GM18502 (cell line): ENCODE results near the gene LINC00237.
A peak's percentile ranks its signal among the peaks of the same experiment; 100 is the strongest.

Experiments
- ATAC-seq: cut with Tn5 transposase; IDR thresholded peaks from one replicate; pipeline ENCODE4 v1.9.1; 2021; ENCODE audit warnings: mild to moderate bottlenecking; ENCODE audit not compliant: unreplicated experiment, poor library complexity

The LINC00237 gene

DNA sequence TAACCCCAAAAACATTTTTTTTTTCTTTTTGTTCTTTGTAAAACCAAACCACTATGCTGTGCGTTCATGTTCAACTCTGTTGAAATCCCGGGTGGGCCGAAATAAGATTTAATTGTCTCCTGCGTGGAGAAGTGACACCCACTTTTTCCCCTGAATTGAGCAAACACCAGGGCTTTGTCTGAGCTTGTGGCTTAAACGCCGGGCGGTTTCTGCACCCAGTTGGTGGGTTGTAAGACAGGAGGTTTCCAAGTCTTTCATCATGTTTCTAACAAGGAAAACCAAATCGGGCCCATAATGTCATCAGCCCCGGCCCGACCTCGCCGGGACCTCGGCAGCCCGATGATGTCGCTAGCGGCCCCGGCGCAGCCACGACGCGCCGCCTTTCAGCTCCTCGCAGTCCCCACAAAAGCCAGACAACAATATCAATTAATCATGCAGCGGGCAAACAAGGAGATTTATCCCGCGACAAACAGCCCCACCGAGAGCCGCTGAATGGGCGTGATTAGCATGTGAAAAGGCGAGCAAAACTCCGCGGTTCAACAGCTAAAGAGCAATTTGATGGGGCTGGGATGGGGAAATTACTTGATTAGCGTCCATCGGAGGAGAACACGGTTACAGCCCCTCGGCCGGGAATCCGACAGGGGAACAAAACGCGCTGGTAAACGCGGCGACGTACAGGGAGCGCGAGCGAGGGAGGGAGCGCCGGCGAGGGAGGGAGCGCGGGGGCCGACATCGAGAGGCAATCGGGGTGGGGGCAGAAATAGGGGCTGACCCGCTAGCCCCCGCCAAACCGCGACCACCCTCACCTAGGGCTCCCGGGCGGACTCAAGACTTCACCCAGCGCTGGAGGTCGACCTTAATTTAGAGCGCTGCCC is 5.3 kb downstream of the LINC00237 start:
- ATAC-seq, result no peak

DNA sequence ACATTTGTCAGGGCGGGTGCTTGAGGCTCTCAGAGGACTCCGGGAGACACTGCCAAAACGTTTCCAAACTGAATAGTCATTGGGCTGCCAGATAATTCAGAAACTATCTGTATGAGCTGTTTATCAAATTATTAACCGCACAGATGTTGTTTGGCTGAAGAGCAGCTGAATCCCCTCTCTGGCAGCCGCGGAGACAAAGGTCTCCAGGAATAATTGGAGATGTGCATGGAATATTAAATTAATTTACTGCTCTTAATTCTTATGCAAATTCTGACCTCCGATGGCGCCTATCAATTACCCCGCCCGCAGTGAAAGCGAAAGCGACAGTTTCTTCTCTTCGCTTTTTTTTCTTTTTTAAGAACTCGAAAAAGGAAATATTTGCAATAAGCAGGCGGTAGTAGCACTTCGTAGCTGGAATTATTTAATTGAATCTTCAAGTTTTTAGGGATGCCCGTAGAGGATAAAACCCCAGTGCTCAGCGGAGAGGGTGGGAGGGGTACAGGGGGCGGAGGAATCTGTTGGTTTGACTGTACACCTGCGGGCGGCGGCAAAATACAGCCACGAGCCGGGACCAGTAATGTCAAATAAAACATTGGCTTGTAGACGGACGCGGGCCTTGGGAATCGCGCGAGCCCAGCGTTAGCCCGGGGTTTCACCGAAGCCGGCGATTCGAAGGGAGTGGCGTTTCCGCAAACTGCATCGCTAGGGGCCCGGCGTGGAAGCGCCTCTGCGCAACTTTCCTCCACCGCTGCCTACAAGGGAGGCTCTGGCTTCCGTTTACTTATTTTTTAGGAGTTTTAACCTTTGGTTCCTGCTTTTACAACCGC is 6.2 kb downstream of the LINC00237 start:
- peak; percentile 36 for ATAC-seq

DNA sequence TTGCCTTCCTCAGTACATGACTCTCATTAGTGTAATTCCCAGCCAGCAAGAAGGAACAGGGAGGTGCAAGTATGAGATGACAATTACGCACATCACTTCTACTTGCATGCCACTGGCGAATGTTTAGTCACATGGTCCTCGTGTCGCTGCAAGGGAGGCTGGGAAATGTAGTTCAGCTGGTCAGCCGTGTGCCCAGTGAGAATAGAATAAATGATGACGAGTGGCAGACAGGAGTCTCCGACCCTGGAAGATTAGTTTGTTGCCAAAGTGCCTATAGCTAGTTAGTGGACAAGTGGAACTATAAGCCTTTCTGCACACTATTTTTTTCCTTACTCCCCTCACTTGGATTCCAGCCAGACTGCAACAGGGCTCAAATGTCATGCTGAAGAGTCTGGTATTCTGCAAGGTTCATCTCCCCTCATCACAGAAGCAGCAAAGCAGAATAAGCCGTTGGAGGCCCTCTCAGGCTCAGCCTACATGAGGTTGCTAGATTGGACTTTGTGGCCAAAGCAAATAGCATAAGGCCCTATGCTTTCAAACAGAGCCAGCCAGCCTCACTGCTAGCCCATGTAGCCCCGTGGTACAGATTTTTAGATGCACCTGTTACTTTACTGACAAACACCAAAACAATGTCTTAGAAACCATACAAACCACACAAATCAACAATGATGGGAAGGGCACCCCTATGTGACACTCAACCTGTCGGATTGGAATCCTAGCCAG is 9.7 kb downstream of the LINC00237 start:
- peak; percentile 56 for ATAC-seq

DNA sequence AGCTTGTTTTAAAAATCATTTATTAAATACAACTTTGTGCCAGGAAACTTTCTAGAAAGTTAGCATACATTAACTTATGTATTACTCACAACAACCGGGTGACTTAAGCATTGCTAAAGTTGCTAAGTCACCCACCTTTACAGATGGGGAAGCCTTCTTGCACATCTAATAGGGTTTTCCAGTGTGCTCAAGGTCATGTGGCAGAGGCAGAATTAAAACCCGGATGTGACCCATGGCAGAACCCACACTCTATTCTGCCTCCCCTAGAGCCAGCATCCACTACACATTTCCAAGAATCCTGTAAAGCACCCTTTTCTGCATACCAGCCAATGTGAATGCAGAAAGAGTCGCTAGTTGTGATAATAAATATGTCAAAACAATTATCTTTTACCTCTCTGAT is 13.4 kb downstream of the LINC00237 start:
- ATAC-seq, result no peak

DNA sequence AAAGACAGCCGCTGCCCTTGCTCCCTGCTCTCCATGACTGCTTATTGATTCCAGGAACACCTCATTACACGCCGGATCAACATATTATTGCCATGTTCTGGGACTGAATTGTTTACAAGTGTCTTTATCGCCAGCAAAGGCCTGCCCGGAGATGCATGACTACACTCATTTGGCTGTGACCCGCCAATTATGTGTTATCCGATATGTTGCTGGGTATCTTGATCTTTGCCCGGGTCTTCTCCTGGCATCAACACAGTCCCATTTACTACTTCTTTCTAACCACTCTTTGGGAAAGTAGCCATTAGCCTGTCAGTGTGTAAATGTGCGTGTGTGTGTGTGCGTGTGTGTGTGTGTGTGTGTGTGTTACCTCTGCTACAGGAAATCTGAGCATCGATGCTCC is 15.4 kb downstream of the LINC00237 start:
- ATAC-seq, result no peak

DNA sequence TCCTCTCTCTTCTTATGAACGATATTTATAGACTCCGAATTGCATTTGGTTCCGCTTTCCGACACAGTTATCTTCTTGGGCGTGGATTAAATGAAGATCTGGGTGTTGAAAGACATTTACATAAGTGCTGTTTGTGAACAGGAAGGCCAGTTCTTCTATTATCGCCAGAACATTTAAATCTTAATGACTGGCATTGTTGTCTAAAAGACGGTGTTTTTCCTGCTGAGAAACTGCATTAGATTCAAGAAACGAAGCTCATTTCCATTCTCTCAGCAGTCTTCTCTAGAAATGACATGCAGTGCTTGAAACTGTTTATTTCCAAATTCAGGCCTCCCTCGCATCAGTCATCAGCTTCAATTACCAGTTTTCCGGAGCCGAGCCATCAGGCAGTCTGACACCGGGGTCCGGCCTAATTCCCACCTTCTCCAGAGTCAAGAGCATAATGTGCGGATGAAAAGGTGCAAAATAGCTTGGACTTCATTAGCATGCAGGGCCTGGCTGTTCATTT is 16.0 kb downstream of the LINC00237 start:
- ATAC-seq, result no peak

DNA sequence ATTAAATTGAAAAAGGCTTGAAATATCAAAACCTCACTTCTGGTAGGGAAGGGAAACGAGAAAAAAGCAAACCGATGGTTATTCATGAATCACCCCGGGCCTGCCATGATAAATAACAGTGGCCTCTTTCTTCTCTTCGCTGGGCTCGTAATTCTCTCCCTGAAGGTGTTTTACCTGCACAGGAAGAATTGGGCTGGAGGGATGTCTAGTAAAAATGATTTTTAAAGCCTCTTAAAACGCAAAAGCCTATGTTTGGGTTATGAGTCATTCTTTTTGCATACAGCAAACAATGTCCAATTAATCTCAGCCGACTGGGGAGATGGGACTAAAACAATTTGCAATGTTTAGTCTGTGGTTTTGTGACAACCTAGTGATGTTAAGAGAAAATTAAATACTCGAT is 16.8 kb downstream of the LINC00237 start:
- no peak for ATAC-seq

DNA sequence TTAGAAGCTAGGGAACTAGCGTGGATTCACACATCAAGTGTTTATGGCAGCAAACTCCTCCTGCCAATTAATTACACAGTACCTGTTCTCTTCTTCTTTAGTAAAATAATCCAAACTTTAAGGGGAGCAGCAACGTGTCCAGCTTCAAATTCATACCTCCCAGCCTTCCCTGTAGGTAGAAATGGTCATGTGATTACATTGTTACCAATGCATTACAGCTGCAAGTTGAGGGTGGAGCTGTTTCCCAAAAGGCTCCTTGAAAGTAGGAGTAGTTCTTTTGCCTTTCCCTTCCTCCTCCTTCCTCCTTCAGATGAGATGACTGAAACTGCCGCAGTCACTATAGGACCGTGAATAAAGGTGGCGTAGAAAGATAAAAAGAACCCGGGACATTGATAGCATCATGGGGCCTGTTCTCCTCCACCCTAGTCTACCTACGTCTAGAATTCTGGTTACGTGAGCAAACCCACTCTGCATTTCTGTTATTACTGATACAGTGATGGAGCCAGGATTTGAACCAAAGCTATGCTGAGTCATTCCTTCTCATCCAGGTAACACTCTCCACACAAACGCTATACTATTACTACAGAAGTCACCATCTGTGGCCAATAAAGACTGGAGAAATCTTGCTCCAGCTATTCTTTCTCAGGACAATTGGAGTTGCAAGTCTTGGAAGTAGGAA is 18.2 kb downstream of the LINC00237 start:
- ATAC-seq, result no peak

DNA sequence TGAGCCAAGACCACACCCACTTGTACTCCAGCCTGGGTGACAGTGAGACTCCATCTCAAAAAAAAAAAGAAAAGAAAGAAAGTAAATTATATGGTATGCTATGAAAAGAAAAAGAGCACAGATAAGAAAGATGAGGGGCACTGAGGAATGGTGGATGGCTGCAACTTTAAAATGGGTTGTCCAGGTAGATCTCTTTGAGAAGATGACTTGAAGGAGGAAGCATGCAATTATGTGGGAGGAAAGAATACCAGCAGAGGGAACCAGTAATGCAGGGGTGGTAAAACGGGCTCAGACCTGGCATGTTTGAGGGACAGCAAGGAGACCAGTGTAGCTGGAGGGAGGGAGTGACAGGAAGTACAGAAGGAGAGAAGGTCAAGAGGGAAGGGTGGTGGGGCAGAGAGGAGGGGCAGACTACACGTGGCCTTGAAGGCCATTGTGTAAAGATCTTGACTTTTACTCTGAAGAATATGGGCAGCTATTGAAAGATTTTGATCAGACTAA is 22.3 kb downstream of the LINC00237 start:
- no peak for ATAC-seq

DNA sequence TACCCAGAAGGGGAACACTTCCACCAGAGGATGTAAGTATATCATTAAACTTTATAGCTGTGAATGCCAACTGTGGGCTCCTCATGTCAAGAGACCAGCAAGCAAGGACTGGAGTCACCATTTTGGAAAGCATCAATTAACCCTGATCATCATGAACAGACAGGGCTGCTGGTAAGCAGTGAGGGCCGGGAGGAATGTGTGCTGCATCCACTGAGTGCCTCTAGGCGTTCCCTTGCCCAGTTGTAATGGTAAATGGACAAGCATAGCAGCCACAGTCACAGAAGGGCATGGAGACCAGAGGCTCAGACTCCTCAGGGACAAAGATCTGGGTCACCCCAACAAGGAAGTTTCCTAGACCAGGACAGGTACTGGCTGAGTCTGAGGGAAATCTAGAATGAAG is 23.6 kb downstream of the LINC00237 start:
- no peak for ATAC-seq

DNA sequence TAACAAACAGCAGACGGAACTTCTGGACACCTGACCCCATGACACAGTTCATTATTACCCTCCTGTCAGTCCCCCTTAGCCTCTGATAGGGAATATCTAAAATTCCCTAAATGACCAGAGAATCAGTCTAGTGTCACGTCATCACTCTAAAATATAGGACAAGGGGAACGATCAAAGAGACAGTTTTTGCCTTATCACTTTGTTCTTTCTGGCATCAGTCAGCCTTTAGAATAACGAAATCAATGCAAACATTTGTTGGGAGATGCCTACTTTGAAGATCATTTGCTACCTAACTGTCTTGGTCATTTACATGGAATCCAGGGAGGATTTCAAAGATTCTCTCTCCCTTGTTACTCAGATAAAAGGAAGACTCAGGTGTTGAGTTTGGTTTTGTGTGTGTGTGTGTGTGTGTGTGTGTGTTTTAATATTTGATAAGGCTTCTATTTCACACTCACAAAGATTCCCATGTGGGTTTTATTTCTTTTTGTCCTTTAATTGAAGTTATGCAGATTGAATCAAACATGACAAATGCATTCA is 28.3 kb downstream of the LINC00237 start:
- no peak for ATAC-seq

DNA sequence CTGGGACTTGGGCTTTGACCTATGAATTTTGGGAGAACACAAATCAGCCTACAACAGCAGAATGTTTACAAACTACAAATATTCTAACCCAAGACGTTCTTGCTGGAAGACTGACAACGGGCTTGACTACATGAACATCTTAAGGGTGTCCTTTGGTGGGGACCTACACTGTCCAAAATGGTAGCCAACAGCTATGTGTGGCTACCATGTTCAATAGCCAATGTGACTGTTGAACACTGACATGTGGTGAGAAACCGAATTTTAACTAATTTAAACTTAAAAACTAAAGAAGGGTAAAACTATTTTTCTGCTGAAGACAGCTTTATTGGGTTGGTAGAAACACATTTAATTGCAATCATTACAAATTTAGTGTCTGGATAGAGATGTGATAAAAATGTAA is 30.1 kb downstream of the LINC00237 start:
- no peak for ATAC-seq

DNA sequence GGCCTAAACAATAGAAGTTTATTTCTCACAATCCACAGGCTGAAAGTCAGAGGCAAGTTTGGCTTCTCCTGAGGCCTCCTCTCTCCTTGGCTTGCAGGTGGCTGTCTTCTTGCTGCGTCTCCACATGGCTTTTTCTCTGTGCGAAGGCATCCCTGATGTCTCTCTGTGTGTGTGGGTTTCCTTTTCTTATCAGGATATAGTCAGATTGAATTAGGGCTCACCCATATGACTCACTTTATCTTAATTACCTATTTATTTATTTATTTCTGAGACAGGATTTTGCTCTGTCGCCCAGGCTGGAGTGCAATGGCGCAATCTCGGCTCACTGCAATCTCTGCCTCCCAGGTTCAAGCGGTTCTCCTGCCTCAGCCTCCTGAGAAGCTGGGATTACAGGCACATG is 30.7 kb downstream of the LINC00237 start:
- ATAC-seq, result no peak

DNA sequence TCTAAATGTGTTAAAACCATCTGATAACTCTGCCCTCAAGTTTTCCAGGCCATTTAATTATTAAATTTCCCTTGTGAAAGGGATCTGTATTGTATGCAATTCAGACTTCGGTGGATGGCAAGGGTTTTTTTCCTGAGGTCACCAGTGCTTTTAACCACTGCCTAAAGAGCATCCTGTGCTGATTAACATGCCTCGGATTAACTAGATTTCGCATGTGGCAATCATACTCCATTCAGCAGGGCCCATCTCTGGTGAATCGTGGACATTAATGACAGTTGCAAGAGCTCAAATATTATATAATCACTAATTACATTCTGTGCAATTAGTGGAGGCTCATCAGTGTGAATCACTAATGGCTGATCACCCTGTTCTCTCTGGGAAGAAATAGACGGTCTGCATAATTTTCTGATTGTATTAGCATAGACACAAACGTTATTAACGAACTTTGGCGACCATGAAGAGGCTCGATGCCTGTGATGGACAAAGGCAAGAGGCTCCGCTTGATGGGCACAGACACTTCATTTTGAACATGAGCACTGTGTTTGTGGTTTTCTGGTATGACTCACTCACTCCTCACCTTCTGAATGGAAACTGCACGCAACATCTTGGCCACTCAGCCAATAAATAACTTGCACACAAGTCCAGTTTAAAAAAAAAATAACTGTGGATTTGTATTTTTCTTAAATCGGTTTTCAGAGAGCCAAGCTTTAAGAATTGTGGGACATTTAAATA is 31.4 kb downstream of the LINC00237 start:
- peak; percentile 99 for ATAC-seq

DNA sequence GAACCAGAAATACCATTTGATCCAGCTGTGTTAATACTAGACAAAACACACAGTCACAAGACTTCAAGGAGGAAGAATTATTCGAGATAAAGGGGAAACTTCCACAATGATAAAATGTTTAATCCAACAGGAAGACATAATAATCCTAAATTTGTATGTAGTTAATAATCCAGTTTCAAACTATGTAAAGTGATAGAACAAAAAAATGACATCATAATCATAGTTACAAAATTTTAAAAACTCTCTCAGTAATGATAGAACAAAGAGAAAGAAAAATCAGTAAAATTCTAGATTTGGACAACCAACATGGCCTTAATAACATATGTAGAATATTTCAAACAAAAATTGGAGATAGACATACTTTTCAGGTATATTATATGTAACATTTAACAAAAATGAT is 38.9 kb downstream of the LINC00237 start:
- no peak for ATAC-seq

DNA sequence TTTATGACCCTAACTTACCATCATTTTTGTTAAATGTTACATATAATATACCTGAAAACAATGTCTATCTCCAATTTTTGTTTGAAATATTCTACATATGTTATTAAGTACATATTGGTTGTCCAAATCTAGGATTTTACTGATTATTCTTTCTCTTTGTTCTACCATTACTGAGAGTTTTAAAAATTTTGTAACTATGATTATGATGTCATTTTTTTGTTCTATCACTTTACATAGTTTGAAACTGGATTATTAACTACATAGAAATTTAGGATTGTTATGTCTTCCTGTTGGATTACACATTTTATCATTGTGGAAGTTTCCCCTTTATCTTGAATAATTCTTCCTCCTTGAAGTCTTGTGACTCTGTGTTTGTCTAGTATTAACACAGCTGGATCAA is 41.2 kb downstream of the LINC00237 start:
- no peak for ATAC-seq

DNA sequence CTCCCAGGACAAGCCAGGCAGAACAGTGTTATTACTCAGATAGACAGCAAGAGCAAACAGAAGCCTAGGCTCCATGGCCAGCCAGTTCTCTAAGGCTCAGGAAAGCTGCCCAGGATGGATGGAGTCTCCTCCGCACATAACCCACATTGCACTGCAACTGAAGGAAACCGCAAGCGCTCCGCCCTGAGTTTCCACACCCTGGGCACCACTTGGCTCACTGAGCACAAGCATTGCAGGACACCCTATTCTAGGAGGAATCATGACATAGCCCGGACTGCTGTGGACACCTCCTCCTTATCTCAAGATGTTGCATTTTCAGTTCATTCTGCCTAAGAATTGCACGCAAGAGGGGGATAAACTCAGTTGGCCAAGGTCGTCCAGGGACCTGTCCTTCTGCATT is 42.9 kb downstream of the LINC00237 start:
- ATAC-seq, result no peak

DNA sequence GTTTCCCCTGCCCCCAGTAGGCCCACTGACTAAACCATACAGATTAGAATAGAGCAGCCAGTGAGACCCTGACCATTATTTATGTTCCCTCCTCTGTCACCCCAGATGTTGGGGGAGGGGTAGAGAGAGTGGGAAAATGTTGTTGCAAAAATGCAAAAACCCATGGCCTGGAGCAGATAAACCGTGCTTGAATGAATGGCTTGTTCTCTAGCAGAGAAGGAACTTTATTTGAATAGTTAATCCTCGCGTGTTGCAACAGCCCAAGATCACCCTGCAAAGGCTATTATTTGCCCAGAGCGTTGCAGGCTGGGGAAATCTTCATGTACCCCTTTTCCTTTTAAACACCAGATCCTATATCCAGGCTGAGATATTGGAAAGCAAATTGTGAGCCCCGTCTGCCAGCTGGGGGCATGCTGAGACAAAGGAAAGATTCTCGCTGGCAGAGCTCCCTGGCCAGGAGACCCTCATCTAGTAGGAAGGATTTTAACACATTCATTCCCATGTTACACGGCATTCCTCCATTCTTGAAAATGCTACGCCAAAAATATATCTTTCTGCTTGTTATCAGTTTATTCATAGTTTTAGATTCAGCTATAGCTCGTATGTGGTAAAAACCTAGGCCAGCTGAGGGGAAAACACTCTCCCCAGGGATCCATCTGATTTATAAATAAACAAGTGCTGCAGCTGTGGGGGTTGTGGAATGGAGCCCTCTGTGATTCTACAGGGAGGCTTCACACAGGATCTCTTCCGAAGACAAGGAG is 53.0 kb downstream of the LINC00237 start:
- ATAC-seq, result no peak
